Heart left ventricle (tissue), 16 donors: Measurements from ENCODE around the gene MGA. TPM values are rescaled to one million over a fixed set of nuclear protein-coding genes. Genes with fewer than 3 reads are reported as not detected.

Source experiments
- ATAC-seq, 4 donors: fragments of 200-7000 bp; cut with Tn5 transposase; one replicate each; pipeline ENCODE4 v1.9.1; 2020 to 2022; ENCODE audit warnings: moderate library complexity in 4 of 4, mild to moderate bottlenecking in 3 of 4, moderate number of reproducible peaks in 1 of 4
- DNase-seq, 5 donors: peaks; one replicate each; pipeline ENCODE4 v3.0.0-alpha.2; 2020
- H3K27ac ChIP-seq, 12 donors: fragments of 200-600 bp; sonication (generic) in 4 of 12; one replicate each; pipeline versions ENCODE4 v1.5.0 to v1.8.0; 2016 to 2022; ENCODE audit warnings: mild to moderate bottlenecking in 2 of 12
- H3K27me3 ChIP-seq, 9 donors: fragments of 200-600 bp; sonication (generic) in 2 of 9; one replicate each; pipeline versions ENCODE4 v1.5.1 to v1.8.0; 2016 to 2022; ENCODE audit warnings: mild to moderate bottlenecking in 3 of 9
- H3K36me3 ChIP-seq, 9 donors: fragments of 200-600 bp; sonication (generic) in 2 of 9; one replicate each; pipeline versions ENCODE4 v1.5.0 to v1.8.0; 2018 to 2022; ENCODE audit warnings: mild to moderate bottlenecking in 2 of 9
- H3K4me1 ChIP-seq, 12 donors: fragments of 200-600 bp; sonication (generic) in 4 of 12; one replicate each; pipeline versions ENCODE4 v1.5.0 to v1.8.0; 2016 to 2022; ENCODE audit warnings: mild to moderate bottlenecking in 3 of 12
- H3K4me3 ChIP-seq, 12 donors: fragments of 200-600 bp; sonication (generic) in 4 of 12; one replicate each; pipeline versions ENCODE4 v1.5.0 to v1.8.0; 2017 to 2022; ENCODE audit warnings: mild to moderate bottlenecking in 9 of 12, moderate library complexity in 4 of 12
- H3K9me3 ChIP-seq, 12 donors: fragments of 200-600 bp; sonication (generic) in 4 of 12; one replicate each; pipeline versions ENCODE4 v1.5.0 to v1.8.0; 2016 to 2022; ENCODE audit warnings: mild to moderate bottlenecking in 1 of 12
- POLR2A ChIP-seq, 2 donors: fragments of 450-650 bp; IDR thresholded peaks; one replicate each; pipeline ENCODE4 v1.6.1; 2017; ENCODE audit warnings: antibody characterized with exemption in 2 of 2, mild to moderate bottlenecking in 2 of 2, moderate library complexity in 2 of 2
- whole genome bisulfite sequencing, 4 donors: extraction: QIAGEN DNeasy Blood & Tissue Kit in 2 of 4; methylation state at CpG; one replicate each; pipeline versions ENCODE4 v1.1.5 to v1.1.7; 2013 to 2018; 5-methylcytosine and 5-hydroxymethylcytosine counted together
- intact Hi-C, 10 donors: fragments of 100-400 bp; cut with DNase I; formaldehyde crosslinking; loops; one replicate each; pipeline versions ENCODE4 v1.11.1 to v1.14.2; 2022
- polyA plus RNA-seq, 2 donors: library from polyadenylated mRNA; stranded (reverse); fragments of 200-250 nt; gene quantifications; one replicate each; pipeline ENCODE4 v1.2.3, GENCODE V29; 2013
- total RNA-seq, 9 donors: library from RNA; depleted of rRNA in 2 of 9; stranded (reverse); fragments of >200 nt in 2 of 9; fragmentation: NEBNext Ultra II Directional in 3 of 9; extraction: Animal tissue kit (Norgen Biotek cat#: 25700) in 3 of 9; gene quantifications; one replicate each; pipeline versions ENCODE4 v1.1.0 to v1.2.4, GENCODE V29; 2016 to 2023
- TF ChIP-seq, protein P1 (sequence below), 12 donors: fragments of 200-600 bp; sonication (generic) in 4 of 12; IDR thresholded peaks; one replicate each; pipeline versions ENCODE4 v1.5.0 to v1.8.0; 2018 to 2022; ENCODE audit warnings: antibody characterized with exemption in 12 of 12, mild to moderate bottlenecking in 5 of 12
- donor health status: ischemic (EF 13 %, LVEDD 7.1; RV severe dilation, severe dysfunction).
- donor health status: healthy with polysubstance abuse.
- donor health status: DM: no; HTN: yes; CAD: no.
- donor health status: DM: no; HTN: no; CAD: no.
- donor health status: ischemic (EF 25% LVEDD 6.9; RV normal size, moderate dysfunction).
- donor health status: ischemic (EF 25% LVEDD 5.7; RV mildly dilated, moderate dysfunction).
- donor health status: healthy.
- donor health status: DM: yes; HTN: yes; CAD: no.
- donor health status: ischemic (EF 35%, LVEDD 5.7; RV mildly dilated, moderate dysfunction).
- donor health status: nonischemic (EF 11% LVEDD 7.7; RV severe dilation, severe dysfunction).
- donor health status: DM: yes; HTN: yes; CAD: no.
- donor health status: PGD.
- donor health status: ischemic (EF 29% LVEDD 5.4; RV normal size, mild dysfunction).
- donor health status: nonischemic (EF 23%, LVEDD 6.1; RV moderate dilation, normal function).

Gene MGA
- total and polyA plus RNA-seq, 11 donors, result 5.3 to 58.7 (median 34.5) TPM

DNA sequence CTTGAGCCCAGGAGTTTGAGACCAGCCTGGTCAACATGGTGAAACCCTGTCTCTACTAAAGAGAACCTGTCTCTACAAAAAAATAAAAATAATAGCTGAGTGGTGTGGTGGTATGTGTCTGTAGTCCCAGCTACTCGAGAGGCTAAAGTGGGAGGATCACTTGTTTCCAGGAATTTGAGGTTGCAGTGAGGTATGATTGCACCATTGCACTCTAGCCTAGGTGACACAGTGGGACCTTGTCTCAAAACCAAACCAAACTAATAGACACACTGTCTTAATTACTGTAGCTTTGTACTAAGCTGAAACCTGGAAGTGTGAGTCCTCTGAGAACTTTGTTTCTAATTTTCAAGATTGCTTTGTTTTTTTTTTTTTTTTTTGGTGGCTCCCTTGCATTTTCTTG is 30.4 kb downstream of the MGA start:
- Histone ChIP-seq H3K36me3 (no peaks in the 10 kb centered on the region), H3K9me3 (no peaks in the 10 kb centered on the region), H3K4me3 (no peak overlapping the region), H3K27me3 (no peaks in the 10 kb centered on the region), H3K27ac (no peak overlapping the region), H3K4me1 (peaks cover 0 to 36% (median 14%) of the 10 kb centered on the region in 12 donors)
- TF ChIP-seq, protein P1, sequence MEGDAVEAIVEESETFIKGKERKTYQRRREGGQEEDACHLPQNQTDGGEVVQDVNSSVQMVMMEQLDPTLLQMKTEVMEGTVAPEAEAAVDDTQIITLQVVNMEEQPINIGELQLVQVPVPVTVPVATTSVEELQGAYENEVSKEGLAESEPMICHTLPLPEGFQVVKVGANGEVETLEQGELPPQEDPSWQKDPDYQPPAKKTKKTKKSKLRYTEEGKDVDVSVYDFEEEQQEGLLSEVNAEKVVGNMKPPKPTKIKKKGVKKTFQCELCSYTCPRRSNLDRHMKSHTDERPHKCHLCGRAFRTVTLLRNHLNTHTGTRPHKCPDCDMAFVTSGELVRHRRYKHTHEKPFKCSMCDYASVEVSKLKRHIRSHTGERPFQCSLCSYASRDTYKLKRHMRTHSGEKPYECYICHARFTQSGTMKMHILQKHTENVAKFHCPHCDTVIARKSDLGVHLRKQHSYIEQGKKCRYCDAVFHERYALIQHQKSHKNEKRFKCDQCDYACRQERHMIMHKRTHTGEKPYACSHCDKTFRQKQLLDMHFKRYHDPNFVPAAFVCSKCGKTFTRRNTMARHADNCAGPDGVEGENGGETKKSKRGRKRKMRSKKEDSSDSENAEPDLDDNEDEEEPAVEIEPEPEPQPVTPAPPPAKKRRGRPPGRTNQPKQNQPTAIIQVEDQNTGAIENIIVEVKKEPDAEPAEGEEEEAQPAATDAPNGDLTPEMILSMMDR (IDR thresholded peaks at IDR 0.05), result no peak
- TF ChIP-seq POLR2A (IDR thresholded peaks at IDR 0.05), result no peak
- DNase-seq (no peak), ATAC-seq (no peak)
- intact Hi-C loops, result no loop called here
- WGBS, 4 donors, result 27 to 67% (median 43%) methylated on average over 1 of the region's 1 CpG

DNA sequence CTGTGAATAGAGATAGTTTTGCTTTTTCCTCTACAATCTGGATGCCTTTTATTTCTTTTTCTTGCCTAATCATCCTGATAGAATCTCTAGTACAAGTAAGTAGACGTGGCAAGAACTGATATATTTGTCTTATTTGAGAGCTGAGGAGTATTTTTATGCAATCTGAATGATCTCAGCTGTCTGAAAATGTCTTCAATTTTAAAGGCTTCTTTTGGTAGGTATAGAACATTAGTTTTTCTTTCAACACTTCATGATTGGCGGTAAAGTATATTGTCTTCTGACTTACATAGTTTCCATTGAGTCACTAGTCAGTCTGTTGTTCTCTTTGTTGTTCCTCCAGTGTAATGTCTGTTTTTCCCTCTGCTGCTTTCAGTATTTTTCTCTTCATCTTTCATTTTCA is 31.3 kb downstream of the MGA start:
- Histone ChIP-seq H3K36me3 (peaks cover 0 to 5% (median 3%) of the 10 kb centered on the region in 9 donors), H3K27me3 (no peaks in the 10 kb centered on the region), H3K27ac (peak overlapping the region in 1 of 12 donors; percentile 2), H3K9me3 (no peaks in the 10 kb centered on the region), H3K4me1 (peaks cover 0 to 44% (median 20%) of the 10 kb centered on the region in 12 donors), H3K4me3 (no peak overlapping the region)
- no peak for TF ChIP-seq POLR2A (IDR thresholded peaks at IDR 0.05)
- TF ChIP-seq, protein P1 (IDR thresholded peaks at IDR 0.05), result no peak
- WGBS, 4 donors, result 75 to 86% (median 78%) methylated on average over 2 of the region's 2 CpGs
- DNase-seq (no peak), ATAC-seq (no peak)
- intact Hi-C loops, result no loop called here

DNA sequence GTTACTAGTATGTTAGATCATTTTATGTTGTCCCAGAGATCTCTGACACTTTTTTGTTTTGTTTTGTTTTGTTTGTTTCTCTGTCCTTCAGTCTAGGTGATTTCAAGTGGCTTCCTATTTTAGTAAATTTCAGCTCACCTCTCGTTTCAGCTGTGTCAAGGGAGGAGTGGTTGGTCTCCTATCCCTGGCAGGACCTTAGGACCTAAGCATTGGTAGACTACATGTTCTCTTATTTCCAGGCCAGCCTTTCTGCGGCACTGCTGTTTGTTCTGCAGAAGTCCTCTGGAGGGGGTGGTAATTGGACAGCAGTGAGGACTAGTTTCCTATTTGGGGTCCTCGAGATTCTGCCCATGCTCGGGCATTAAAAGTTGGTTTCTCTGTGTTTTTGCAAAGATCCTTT is 31.8 kb downstream of the MGA start:
- no peaks in the 10 kb centered on the region for H3K27me3 ChIP-seq
- no peak overlapping the region for H3K4me3 ChIP-seq
- intact Hi-C loops, result no loop called here
- TF ChIP-seq, protein P1 (IDR thresholded peaks at IDR 0.05), result no peak
- no peak for TF ChIP-seq POLR2A (IDR thresholded peaks at IDR 0.05)
- peak; percentile 39 to 54 (median 52) for ATAC-seq
- peaks cover 0 to 49% (median 23%) of the 10 kb centered on the region in 12 donors for H3K4me1 ChIP-seq
- no peaks in the 10 kb centered on the region for H3K9me3 ChIP-seq
- peak overlapping the region in 1 of 12 donors; percentile 2 for H3K27ac ChIP-seq
- WGBS, 4 donors, result 66 to 69% (median 68%) methylated on average over 4 of the region's 4 CpGs
- peaks cover 0 to 10% (median 9%) of the 10 kb centered on the region in 9 donors for H3K36me3 ChIP-seq
- no peak for DNase-seq

DNA sequence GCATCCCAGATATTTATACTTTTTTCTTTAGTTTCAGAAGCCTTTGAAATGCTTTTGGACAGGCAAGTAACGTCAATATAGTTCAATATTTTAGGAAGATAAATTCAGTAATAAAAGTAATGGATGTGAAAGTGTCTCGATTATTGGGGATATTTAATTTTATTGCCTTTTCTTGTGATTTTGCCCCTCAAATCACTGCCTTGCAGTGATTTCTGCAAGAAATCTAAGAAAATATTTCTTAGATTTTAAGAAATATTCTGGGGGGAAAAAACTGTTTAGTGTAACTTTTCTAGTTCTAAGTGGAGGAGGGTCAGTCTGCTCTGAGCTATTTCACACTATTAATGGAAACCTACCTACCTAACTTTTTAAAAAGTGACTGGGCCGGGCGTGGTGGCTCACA is 33.6 kb downstream of the MGA start:
- H3K27ac ChIP-seq, result no peak overlapping the region
- H3K36me3 ChIP-seq, result peaks cover 0 to 24% (median 9%) of the 10 kb centered on the region in 9 donors
- no peak for DNase-seq
- no peak overlapping the region for H3K4me3 ChIP-seq
- H3K9me3 ChIP-seq, result no peaks in the 10 kb centered on the region
- ATAC-seq, result no peak
- H3K4me1 ChIP-seq, result peaks cover 0 to 49% (median 22%) of the 10 kb centered on the region in 12 donors
- 84 to 98% (median 97%) methylated on average over 4 of the region's 4 CpGs for WGBS, 4 donors
- intact Hi-C loops, result no loop called here
- no peak for TF ChIP-seq POLR2A (IDR thresholded peaks at IDR 0.05)
- TF ChIP-seq, protein P1 (IDR thresholded peaks at IDR 0.05), result no peak
- H3K27me3 ChIP-seq, result no peaks in the 10 kb centered on the region
